ENCODE data around the gene ST6GAL1. TPM values are rescaled to one million over a fixed set of nuclear protein-coding genes. Genes with fewer than 3 reads are reported as not detected.

ST6GAL1 gene
- total RNA-seq, 1 donor from 2014 or later = 40.3 TPM

- no peak for DNase-seq (ENCODE audit: low read depth)
These were observed 147.2 kb downstream of the ST6GAL1 start for GRCh38 chr3:187077537-187077936.

GRCh38 chr3:187079090-187080022 is 149.0 kb downstream of the ST6GAL1 start:
- no peak for DNase-seq (ENCODE audit: low read depth)

- no peak for DNase-seq (ENCODE audit: low read depth)
These were observed 150.6 kb downstream of the ST6GAL1 start for GRCh38 chr3:187080799-187081450.

DNA sequence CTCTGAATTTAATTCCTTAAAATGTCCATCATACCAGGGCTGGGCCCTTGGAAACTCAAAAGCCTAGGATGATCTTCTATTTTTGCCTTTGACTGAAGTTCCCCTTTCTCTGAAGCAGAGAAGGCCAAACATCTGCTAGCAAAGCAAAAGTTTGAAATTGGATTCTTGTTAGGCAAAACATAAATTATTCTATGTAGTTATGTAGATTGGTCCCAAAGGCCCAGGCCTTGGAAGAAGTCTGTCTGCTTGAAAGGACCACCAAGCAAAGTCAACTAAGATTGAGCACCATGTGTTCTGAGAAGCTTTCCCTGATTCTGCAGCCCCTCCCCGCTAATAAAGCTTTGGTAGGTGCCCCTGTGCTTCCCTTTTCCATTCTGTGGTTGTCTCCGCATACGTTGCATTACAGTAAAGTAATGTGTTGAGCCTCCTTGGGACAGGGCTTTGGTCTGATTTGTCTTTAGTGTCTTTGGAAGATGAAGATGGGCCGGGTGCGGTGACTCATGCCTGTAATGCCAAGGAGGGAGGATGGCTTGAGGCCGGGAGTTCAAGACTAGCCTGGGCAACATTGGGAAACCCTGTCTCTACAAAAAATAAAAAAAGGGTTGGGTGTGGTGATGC is 152.5 kb downstream of the ST6GAL1 start:
- DNase-seq (ENCODE audit: low read depth) = no peak

- no peak for DNase-seq (ENCODE audit: low read depth)
These were observed 153.8 kb downstream of the ST6GAL1 start for GRCh38 chr3:187084126-187084525.

- no peak for DNase-seq (ENCODE audit: low read depth)
These were observed 154.3 kb downstream of the ST6GAL1 start for GRCh38 chr3:187084580-187084979.

- DNase-seq (ENCODE audit: low read depth) = no peak
These were observed 154.8 kb downstream of the ST6GAL1 start for GRCh38 chr3:187085021-187085666.

- DNase-seq (ENCODE audit: low read depth) = peak; percentile 75
These were observed 155.6 kb downstream of the ST6GAL1 start for GRCh38 chr3:187085933-187086332.

DNA sequence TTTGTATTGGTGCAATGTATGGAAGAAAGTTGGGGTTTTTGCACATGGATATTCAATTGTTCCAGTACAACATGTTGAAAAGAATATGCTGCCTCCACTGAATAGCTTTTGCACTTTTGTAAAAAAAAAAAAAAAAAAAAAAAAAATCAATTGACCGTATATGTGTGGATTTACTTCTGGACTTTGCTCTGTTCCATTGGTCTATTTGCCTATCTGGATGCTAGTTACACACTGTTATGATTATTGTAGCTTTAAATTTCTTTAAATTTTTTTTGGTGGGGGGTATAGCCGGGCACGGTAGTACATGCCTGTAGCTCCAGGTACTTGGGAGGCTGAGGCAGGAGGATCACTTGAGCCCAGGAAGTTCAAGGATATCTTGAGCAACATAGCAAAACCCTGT is 156.5 kb downstream of the ST6GAL1 start:
- no peak for DNase-seq (ENCODE audit: low read depth)

DNA sequence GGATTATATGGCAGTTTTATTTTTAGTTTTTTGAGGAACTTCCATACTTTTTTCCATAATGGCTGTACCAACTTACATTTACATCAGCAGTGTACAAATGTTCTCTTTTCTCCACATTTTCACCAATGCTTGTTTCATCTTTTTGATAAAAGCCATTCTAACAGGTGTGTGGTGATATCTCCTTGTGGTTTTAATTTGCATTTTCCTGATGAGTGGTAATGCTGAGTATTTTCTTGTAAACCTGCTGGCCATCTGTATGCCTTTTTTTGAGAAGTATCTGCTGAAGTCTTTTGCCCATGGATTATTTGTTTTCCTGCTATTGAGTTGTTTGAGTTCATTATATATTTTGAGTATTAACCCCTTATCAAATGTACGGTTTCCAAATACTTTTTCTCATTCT is 158.4 kb downstream of the ST6GAL1 start:
- no peak for DNase-seq (ENCODE audit: low read depth)

- no peak for DNase-seq (ENCODE audit: low read depth)
These were observed 163.0 kb downstream of the ST6GAL1 start for GRCh38 chr3:187093320-187093719.

DNA sequence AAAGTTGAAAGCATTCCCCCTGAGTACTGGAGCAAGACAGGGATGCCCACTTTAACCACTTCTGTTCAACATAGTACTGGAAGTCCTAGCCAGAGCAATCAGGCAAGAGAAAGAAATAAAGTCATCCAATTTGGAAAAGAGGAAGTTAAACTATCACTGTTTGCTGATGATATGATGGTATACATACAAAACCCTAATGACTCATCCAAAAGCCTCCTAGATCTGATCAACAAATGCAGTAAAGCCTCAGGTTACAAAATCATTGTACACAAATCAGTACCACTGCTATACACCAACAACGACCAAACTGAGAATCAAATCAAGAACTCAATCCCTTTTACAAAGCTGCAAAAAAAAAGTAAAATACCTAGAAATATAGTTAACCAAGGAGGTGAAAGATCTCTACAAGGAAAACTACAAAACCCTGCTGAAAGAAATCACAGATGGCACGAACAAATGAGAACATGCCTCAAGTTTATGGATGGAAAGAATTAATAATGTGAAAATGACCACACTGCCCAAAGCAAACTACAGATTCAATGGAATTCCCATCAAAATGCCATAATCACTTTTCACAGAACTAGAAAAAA is 168.7 kb downstream of the ST6GAL1 start:
- peak; percentile 5 for DNase-seq (ENCODE audit: low read depth)

DNA sequence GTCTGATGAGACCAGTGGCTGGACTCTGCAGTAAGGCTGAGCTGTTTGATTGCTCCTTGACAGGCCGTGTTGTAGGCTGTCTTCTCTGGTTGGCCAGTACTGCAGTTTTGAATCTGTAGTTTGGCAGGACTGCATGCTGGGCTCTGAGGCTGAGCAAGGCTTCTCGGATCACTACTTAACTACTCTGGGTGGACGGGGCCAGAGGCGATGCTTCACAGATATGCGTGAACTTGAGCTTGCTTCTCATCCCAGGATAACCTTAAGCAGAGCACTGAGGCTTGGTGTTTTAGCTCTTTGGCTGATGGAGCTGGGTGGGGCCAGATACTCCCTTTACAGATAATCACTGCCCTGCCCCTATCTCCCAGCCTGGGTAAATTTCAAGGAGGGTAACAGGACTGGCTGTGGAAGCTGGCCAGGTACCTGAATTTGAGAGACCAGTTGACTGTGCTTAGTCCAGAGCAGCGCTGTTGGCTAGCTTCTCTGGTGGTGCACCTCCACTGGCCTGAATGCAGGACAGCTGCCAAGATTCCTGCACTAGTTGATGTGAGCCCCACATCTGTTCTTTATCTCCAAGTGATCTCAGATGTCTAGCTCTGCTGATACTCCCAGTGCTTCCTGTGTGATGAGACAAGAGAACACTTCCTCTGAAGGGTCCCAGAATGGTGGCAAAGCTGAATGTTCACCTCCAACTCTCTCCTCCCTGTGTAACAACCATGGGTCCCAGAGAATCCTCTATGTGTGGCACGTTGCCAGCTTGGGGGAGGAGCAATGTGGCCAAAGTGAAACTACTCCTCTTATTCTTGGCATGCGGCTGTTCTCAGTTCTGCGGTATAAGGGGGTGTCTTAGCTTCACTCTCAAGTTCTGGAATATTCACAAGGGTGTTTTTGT is 171.1 kb downstream of the ST6GAL1 start:
- DNase-seq (ENCODE audit: low read depth) = peak; percentile 67

DNA sequence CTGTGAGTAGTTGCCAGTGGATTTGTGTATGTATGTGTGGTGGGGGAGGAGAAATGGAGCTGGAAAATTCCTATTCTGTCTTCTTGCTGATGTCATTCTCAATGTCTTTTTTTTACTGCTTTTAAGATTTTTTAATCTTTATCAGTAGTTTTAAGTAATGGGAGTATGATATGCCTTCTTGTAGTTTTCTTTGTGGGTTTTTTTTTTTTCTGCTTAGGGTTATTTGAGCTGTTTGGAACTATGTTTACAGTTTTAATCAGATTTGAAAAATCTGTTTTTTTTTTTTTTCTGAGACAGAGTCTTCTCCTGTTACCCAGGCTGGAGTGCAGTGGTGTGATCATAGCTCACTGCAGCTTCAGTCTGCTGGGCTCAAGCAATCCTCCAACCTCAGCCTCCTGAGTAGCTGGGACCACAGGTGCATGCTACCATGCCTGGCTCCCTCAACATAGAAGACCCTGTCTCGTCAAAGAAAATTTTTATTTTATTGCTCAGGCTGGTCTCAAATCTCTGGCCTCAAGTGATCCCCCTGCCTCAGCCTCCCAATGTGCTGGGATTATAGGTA is 171.8 kb downstream of the ST6GAL1 start:
- no peak for DNase-seq (ENCODE audit: low read depth)

DNA sequence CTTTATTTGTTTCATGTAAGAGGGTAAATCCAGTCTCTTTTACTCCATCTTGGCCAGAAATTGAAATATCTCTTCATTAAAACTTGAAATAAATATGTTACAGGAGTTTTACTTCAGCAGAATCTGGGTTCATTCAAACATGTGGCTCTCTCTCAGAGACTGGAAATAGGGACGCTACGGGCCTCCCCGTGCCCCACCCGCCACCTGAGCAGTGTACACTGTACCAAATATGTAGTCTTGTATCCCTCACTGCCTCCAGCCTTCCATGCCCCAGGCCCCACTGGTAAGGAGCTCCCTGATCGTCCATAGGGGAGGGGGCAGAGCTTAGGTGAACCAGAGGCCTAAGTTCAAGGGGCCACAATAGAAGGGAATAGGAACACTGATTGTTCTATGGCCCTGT is 172.9 kb downstream of the ST6GAL1 start:
- no peak for DNase-seq (ENCODE audit: low read depth)

- DNase-seq (ENCODE audit: low read depth) = no peak
These were observed 174.0 kb downstream of the ST6GAL1 start for GRCh38 chr3:187104342-187104741.

DNA sequence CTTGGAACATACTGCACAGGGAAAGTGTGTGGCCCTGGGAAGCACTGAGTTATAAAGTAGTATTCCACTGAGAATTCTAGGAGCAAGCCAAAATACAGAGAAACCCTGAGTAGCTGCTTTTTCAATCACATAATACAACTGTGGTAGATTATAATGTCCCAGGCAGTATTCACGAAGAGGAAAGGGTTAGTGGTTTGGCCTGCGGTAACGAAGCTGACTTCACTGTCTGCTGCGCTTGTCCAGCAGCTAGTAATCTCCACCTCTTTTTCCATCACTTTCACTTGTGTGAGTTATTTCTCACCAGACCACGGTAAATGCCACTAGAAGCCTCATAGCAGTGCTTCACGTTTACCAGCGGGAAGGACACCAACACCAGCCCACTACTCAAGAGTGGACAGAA is 174.6 kb downstream of the ST6GAL1 start:
- no peak for DNase-seq (ENCODE audit: low read depth)

DNA sequence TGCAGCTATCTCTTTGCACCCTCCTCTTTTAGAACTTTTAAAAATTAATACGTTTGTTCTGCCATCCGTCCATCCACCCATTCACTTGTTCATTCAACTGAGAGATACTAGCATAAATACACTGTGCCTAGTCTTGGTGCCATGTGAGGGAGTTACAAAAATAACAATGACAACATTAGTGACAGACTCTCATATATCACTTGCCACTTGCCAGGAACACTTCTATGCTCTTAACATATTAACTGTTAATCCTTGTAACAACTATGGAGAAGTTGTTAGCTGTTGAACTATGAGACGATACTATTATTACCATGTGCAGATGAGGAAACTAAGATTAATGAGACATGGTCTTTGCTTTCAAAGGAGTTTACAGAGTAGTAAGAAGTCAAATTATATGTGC is 175.4 kb downstream of the ST6GAL1 start:
- no peak for DNase-seq (ENCODE audit: low read depth)

- no peak for DNase-seq (ENCODE audit: low read depth)
These were observed 177.7 kb downstream of the ST6GAL1 start for GRCh38 chr3:187107989-187108388.

- no peak for DNase-seq (ENCODE audit: low read depth)
These were observed 179.8 kb downstream of the ST6GAL1 start for GRCh38 chr3:187110156-187110555.
